GM21717 (cell line): ENCODE results near the gene CCDC15.
"Not testable (repeated sequence)": the region's sequence is repeated elsewhere in the genome, so short reads cannot be mapped to it uniquely, and the experiment has no call there.

Experiments used
- ATAC-seq: cut with Tn5 transposase; IDR thresholded peaks from one replicate; pipeline ENCODE4 v1.9.1; 2021; ENCODE audit warnings: mild to moderate bottlenecking, moderate library complexity; ENCODE audit not compliant: unreplicated experiment

The CCDC15 gene

DNA sequence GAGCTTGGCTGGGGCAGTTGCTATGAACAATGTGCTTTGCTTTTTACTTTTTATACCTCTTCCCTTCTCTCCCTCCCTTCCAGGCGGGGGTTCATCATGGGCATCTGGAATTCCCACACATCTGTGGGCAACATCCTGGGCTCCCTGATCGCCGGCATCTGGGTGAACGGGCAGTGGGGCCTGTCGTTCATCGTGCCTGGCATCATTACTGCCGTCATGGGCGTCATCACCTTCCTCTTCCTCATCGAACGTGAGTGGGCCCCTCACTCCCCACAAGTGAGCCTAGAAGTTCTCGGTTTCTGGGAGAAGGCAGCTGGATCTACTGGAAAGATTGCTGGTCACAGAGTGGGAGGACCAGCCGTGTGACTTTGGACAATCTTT is 126.5 kb downstream of the CCDC15 start:
- no peak for ATAC-seq

DNA sequence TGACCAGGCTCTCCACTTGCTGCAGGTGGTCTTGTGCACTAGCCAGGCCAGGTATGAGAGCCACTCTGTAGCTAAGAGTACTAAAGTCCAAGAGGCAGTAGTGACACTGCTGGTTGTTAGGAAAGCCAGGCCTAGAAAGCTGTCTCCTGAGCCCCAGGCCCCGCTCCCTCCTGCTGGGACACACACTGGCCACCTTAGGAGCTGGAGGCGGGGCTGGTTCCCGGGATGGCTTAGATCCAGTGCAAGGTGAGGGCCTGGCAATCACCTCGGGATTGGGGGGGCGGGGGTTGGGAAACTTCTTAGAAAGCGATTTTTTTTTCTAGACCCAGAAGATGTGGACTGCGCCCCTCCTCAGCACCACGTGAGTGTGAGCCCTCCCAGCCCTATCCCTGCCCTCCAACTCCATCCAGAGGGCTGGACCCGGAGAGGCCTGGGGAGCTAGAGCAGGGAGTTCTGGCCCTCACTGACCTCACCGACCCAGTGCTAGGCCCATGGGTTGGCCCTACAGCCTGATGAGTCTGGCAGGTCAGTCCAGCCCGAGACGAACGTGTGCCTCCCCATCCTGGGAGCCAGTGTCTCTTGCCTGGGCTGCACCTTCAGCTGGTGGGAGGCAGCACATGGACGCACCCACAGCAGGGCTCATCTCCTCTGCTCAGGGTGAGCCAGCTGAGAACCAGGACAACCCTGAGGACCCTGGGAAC is 127.2 kb downstream of the CCDC15 start:
- no peak for ATAC-seq

DNA sequence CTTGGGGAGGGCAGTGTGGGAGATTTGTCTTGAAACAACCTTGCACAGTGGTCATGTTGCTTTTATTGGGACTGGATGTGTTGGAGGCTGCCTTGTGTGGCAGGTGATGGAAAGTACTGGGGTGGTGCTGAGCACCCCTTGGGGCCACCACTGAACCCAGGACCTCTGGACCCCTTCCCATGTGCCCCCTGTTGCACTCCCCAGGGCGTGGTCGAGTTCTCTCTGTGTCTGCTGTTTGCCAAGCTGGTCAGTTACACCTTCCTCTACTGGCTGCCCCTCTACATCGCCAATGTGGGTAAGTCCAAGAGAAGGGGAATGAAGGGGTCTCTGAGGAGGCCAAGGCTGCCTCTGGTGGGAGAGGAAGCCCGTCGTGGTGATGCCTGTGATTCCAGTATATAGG is 128.0 kb downstream of the CCDC15 start:
- no peak for ATAC-seq

DNA sequence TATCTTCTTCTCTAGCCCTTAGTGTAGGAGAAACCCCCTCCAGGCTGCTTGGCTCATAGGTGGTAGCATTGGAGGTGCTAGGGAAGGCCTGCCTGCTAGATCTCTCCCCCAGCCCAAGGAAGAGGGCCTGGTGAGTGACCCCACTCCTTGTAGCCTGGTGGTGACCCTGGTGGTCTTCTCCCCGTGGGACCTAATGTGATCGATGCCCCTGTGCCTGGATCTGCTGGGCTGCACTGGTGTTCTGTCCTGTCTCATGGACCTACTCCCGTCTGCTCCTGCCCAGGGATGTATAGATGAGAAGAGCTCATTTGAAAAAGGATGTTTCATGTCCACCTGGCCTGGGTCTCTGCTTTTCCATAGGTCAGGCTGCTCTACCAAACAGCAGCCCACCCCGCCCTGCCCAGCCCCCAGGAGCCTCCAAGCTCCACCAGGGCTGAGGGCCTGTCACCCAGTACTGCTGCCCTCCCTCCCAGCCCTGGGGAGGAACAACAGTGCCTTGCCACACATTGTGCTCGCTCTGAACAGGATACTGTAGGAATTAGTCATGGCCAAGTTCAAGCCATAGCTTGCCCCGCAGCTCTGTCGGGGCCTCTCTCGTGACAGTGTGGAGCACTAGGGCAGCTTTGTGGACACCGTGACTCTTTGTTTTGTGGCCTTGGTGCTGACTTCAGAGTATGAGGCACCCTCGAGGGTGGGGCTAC is 128.8 kb downstream of the CCDC15 start:
- no peak for ATAC-seq

DNA sequence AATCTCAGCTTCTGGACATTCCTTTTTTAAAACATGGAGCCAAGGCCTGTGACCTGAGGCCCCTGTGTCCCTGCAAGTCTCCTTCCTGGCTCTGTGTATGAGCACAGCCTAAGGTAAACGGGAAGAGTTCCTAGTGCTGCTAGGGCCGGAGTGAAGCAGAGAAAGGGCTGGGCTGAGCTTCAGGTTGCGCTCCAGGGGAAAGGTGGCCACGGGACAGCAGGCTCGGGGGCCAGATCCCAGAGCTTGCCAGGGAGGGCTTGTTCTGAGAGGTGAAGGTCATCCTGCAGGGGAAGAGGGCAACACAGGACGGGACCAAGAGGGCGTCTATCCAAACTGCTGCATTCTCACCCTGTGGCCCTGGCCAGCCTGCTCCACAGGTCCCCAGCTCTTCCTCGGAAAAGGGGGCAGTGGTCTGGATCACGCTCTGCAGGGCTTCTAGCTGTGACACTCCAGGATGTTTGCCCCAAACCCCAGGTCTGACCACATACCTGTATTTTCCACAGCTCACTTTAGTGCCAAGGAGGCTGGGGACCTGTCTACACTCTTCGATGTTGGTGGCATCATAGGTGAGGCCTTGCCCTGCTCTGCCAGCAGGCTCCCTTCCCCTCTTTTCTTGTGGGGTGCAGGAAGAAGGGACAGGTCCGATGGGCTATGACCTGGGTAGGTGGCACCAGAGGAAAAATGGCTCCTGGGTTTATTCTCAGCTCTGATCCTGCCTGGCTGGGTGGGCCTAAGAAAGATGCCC is 129.5 kb downstream of the CCDC15 start:
- ATAC-seq = no peak

DNA sequence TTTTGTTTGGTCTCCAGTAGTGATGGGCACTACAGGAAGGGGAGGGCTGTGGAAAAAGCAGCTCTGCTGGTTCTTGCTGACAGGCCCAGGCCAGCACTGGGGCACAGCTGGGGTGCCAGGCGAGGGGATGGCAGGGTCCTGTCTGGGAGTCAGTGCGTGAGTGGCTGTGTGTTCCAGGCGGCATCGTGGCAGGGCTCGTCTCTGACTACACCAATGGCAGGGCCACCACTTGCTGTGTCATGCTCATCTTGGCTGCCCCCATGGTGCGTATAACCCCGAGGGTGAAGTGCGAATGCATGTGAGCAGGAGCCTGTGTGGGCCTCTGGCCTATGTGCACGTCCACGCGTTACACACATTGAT is 130.0 kb downstream of the CCDC15 start:
- no peak for ATAC-seq

DNA sequence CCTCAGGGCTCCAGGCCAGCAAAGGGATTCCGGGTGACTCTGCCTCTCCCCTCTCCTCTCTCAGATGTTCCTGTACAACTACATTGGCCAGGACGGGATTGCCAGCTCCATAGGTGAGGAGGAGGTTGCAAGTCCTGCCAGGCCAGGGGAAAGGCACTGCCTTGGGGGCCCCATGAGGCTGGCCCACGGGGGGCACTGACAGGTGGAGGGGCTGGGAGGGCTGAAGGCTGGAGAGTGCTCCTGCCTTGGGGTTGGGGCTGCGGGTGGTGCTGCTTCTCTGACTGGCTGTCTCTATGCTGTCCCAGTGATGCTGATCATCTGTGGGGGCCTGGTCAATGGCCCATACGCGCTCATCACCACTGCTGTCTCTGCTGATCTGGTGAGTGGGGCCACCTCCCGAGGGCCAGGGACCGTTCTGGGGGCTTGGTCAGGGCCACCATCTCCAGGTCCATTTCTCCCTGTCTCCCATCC is 130.8 kb downstream of the CCDC15 start:
- ATAC-seq = no peak

DNA sequence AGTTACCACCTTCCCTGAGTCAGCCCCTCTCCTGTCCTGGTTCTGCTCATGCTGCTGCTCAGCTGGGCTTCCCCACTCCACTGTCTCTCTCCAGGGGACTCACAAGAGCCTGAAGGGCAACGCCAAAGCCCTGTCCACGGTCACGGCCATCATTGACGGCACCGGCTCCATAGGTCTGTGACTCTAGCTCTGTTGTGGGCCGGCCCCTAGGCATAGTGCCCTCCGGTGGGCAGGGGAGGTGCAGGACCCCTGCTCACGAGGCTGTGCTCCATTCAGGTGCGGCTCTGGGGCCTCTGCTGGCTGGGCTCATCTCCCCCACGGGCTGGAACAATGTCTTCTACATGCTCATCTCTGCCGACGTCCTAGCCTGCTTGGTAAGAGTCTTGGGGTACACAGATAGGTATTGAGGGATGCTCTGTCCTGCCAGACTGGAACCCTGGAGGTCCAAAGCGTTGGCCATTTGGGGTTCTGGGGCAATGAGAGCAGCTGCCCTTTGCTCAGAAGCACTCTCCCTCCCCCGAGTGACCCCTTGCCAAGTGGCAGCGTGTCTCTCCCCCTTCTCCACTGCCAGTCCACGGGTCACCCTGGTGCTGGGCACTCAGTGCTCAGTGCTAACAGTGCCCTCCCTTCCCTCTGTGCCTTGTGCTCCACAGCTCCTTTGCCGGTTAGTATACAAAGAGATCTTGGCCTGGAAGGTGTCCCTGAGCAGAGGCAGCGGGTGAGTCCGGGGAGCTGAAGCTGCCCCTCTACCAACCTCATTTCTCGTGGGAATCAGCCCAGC is 131.5 kb downstream of the CCDC15 start:
- no peak for ATAC-seq

DNA sequence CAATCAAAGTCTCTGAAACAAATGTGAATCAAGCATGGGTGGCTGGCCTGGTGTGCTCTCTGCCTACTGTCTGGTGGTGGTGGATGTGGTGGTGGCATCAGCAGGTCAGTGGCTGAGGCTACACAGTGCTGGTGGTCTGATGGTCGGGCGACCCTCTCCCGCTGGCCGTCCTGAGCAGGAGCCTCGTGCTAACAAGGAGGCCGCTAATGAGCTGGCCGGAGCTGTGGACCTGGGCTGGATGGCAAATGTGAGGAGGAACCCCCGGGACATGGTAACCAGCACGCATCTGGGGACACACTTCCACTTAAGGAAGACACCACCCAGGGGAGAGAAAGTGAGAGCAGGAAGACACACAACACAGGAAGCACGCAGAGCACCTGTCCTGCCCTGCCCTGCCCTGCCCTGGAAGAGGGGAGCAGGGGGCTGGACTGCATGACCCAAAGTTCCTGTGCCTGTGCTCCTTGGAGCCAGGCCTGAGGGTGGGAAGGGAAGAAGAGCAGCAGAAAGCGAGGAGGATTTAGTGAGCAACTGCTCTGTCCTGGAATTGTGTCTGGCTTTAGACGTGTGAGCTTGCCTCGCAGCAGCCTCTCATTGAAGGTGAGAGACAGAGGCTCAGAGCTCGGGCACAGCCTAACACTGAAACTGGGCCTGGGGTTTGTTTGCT is 132.8 kb downstream of the CCDC15 start:
- no peak for ATAC-seq

DNA sequence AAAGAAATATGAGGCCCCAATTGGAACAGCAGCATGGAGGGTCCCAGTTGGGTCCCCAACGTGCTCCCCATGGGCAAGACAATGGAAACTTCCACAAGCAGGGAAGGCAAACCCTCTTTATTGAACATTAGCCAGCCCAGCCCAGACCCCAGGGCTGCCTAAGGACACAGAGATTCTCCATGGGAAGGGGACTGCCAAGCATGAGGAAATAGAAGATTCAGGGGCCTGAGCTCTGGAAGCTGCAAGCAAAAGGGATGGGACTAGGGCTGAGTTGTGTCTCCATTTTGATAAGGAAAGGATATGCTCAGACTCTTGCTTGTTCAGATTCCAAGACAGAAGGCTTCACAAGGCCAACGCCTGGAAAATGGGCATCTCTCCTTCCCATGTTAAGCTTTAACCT is 134.1 kb downstream of the CCDC15 start:
- ATAC-seq = no peak

DNA sequence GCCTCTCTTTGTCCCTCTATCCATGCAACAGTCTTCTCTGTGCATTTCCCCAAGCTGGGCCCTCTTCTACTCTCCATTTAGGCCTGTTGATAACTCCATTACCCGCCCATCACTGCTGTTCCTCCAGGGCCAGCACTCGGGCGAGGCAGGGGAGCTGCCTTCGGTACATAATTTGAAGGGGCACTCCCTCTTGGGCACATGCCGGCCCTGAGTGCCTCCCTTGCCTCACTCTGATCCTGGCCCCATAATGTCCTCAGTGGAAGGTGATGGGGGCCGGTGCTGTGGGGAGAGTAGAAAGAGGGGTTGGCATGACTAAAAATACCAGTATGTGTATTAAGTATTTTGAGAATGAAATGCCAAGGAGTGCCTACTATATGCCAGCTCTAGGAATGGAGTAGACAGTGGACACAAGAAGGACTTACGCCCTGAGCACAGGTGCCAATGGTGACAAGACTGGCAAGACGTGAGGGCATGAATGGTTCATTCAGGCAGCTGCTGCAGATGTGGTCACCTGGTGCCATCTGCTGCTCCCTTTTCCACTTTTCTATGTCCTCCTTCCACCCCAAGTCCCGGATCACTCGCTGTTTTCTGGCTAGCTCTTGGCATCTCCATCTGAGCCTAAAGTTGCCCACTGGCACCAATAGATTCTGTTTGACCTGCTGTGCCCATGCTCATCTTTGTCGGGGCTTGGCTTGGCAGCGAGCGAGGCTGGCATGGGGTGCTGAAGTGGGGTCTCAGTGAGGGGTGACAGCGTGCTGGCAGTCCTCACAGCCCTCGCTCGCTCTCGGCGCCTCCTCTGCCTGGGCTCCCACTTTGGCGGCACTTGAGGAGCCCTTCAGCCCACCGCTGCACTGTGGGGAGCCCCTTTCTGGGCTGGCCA is 134.8 kb downstream of the CCDC15 start:
- ATAC-seq = no peak

DNA sequence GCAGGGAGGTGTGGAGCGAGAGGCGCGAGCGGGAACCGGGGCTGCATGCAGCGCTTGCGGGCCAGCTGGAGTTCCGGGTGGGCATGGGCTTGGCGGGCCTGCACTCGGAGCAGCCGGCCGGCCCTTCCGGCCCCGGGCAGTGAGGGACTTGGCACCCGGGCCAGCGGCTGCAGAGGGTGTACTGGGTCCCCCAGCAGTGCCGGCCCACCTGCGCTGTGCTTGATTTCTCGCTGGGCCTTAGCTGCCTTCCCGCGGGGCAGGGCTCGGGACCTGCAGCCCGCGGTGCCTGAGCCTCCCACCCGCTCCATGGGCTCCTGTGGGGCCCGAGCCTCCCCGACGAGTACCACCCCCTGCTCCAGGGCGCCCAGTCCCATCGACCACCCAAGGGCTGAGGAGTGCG is 135.5 kb downstream of the CCDC15 start:
- not testable (repeated sequence) for ATAC-seq

DNA sequence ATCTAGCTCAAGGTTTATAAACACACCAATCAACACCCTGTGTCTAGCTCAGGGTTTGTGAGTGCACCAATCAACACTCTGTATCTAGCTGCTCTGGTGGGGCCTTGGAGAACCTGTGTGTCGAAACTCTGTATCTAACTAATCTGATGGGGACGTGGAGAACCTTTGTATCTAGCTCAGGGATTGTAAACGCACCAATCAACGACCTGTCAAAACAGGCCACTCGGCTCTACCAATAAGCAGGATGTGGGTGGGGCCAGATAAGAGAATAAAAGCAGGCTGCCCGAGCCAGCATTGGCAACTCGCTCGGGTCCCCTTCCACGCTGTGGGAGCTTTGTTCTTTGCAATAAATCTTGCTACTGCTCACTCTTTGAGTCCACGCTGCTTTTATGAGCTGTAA is 136.1 kb downstream of the CCDC15 start:
- not testable (repeated sequence) for ATAC-seq

DNA sequence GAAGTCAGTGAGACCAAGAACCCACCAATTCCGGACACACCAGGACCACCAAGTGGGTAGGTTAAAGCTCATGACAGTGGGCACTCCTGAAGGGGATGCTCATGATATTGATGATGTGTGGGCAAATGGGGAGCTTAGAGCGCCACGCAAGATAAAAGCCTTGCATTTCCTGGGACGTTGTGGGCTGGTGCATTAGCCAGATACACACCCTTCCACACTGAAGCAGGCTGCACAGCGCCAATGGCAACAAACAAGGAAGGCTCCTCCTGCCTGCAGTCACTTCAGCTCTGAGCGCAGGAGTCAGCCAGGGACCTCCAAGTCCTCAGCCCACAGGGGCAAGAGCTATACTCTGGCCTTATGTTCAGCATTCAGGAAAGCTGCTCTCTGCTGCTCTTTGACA is 136.8 kb downstream of the CCDC15 start:
- ATAC-seq = peak; percentile 17
